NT2/D1 (cell line): ENCODE measurements around the gene MAU2.
"Not testable (repeated sequence)": the region's sequence is repeated elsewhere in the genome, so short reads cannot be mapped to it uniquely, and the experiment has no call there.

Source experiments
- DNase-seq: peaks from one replicate; pipeline ENCODE4 v3.0.0-alpha.2; 2011; ENCODE audit warnings: low read depth, low spot score
- H3K27me3 ChIP-seq: 2 replicates; pipeline ENCODE4 v1.6.0; 2011; ENCODE audit warnings: mild to moderate bottlenecking; ENCODE audit not compliant: insufficient read length, insufficient read depth
- H3K36me3 ChIP-seq: 2 replicates; pipeline ENCODE4 v1.6.1; 2011; ENCODE audit warnings: mild to moderate bottlenecking, low read length, mixed read lengths; ENCODE audit not compliant: insufficient read depth, insufficient read length
- H3K4me1 ChIP-seq: 2 replicates; pipeline ENCODE4 v1.5.1; 2011; ENCODE audit not compliant: insufficient read depth, insufficient read length
- H3K4me3 ChIP-seq: 2 replicates; pipeline ENCODE4 v1.5.1; 2011; ENCODE audit warnings: low read depth; ENCODE audit not compliant: insufficient read length
- H3K9ac ChIP-seq: 2 replicates; pipeline ENCODE4 v1.6.0; 2011; ENCODE audit warnings: low read depth; ENCODE audit not compliant: insufficient read length
- H3K9me3 ChIP-seq: 2 replicates; pipeline ENCODE4 v1.5.1; 2011; ENCODE audit warnings: mild to moderate bottlenecking, low read length; ENCODE audit not compliant: insufficient read depth
- SUZ12 ChIP-seq: IDR thresholded peaks from 2 replicates; pipeline ENCODE4 v1.6.1; 2011; ENCODE audit not compliant: insufficient read length, insufficient read depth; ENCODE audit errors: extremely low read depth
- YY1 ChIP-seq: IDR thresholded peaks from 2 replicates; pipeline ENCODE4 v1.6.1; 2011; ENCODE audit not compliant: insufficient read length, insufficient read depth
- ZNF274 ChIP-seq: IDR thresholded peaks from 2 replicates; pipeline ENCODE4 v1.6.1; 2011; ENCODE audit warnings: mild to moderate bottlenecking, low read depth, low read length

Gene MAU2

DNA sequence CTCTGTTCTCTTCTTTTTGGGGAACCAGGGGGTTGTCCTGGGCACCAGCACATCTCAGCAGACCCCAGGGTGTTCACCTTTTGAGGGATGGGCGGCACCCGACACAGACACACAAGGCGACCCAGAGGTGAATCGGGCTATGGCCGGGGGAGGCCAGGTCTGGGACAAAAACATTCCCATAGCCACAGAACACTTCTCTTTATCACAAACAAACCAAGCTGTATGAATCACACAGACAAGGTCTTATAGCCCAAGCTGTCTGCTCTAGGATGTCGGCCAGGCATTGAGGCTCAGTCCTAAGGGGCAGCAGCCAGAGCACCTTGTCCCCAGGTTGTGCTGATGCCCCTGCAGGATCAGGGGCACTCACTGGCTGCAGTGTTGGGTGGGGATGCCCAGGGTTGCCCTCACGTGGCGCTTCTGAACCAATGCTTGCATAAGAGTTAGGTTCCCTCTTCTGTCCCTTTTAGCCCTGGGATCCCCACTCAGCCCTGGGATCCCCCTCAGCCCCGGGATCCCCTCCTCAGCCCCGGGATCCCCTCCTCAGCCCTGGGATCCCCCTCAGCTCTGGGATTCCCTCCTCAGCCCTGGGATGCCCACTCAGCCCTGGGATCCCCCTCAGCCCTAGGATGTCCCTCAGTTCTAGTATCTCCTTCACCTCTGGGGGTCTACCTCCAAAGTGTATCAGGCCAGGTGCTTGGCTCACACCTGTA is 26.9 kb downstream of the MAU2 start:
- Histone ChIP-seq H3K36me3 (peaks cover 90% of the 10 kb centered on the region), H3K9me3 (no peaks in the 10 kb centered on the region), H3K4me3 (no peak overlapping the region), H3K27me3 (no peaks in the 10 kb centered on the region), H3K4me1 (peaks cover 2% of the 10 kb centered on the region), H3K9ac (no peak overlapping the region)
- TF ChIP-seq SUZ12 (no peak), ZNF274 (no peak), YY1 (no peak)
- no peak for DNase-seq

DNA sequence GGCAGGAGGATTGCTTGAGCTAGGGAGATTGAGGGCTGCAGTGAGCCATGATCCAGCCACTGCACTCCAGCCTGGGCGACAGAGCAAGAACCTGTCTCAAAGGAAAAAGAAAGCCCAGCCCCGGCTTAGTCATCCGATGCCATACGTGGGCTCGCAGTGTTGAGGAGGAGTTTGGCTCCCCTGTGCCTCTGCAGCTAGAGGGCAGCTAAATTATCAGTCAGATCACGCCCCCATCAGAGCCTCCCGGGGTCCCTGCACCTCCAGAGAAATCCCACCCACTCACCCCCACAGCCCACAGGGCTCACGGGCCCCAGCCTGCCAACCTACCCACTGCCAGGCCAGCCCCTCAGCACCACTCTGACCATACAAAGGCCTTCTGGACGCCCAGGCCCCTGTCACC is 27.6 kb downstream of the MAU2 start:
- Histone ChIP-seq H3K4me3 (no peak overlapping the region), H3K4me1 (peaks cover 2% of the 10 kb centered on the region), H3K36me3 (peaks cover 91% of the 10 kb centered on the region), H3K9me3 (no peaks in the 10 kb centered on the region), H3K27me3 (no peaks in the 10 kb centered on the region), H3K9ac (no peak overlapping the region)
- DNase-seq: no peak
- TF ChIP-seq ZNF274: no peak
- TF ChIP-seq YY1: no peak
- no peak for TF ChIP-seq SUZ12

DNA sequence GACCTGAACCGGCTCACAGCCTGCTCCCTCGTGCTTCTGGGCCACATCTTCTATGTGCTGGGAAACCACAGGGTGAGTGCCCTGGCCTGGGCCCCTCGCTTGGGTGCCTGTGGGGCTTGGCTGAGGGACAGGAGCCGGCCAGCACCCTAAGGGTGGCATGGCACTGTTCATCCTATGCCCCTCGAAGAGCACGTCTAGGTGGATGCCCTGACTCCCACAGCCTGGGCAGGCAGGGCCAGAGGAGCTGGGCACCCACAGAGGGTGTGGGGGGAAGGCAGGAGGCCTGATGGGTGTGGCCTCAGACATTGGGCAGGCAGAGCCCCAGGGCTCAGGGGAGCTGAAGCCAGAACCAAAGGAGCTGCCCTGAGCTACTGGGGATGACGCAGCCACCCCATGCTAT is 28.7 kb downstream of the MAU2 start:
- H3K36me3 ChIP-seq: peaks cover 91% of the 10 kb centered on the region
- no peak for TF ChIP-seq SUZ12
- TF ChIP-seq YY1: no peak
- no peak for TF ChIP-seq ZNF274

DNA sequence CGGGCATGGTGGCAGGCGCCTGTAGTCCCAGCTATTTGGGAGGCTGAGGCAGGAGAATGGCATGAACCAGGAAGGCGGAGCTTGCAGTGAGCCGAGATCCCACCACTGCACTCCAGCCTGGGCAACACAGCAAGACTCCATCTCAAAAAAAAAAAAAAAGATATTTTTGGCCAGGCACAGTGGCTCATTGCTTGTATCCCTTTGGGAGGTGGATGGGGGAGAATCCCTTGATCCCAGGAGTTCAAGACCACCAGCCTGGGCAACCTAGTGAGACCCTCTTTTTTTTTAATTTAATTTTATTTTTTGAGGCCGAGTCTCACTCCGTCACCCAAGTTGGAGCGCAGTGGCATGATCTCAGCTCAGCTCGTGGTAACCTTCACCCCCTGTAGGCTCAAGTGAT is 30.1 kb downstream of the MAU2 start:
- not testable (repeated sequence) for DNase-seq, H3K4me1 ChIP-seq, H3K4me3 ChIP-seq, H3K9ac ChIP-seq, H3K27me3 ChIP-seq, H3K9me3 ChIP-seq
- peaks cover 91% of the 10 kb centered on the region for H3K36me3 ChIP-seq

More for the DNA sequence above, 28.7 kb downstream of the MAU2 start:
- DNase-seq: no peak
- H3K4me1 ChIP-seq: peaks cover 2% of the 10 kb centered on the region
- H3K27me3 ChIP-seq: no peaks in the 10 kb centered on the region
- no peak overlapping the region for H3K4me3 ChIP-seq
- no peaks in the 10 kb centered on the region for H3K9me3 ChIP-seq
- H3K9ac ChIP-seq: no peak overlapping the region

DNA sequence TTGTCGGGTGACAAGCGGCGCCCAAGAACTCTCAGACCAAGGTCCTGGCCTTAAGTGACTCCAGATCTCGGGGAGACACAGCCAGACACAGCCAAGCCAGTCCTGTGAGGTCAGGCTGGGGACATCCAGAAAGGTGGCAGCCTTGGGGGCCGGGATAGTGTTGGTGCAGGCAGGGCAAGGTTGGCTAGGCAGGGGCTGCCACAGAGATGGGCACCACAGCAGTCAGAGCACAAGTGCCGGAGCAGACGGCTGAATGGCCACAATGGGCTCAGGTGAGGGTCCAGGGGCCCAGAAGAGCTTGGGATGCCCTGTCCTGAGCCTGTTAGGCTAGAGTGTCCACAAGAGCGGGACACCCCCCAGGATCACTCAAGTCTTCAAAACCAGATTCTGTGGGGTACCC is 32.2 kb downstream of the MAU2 start:
- DNase-seq: no peak
- Histone ChIP-seq H3K36me3 (peaks cover 91% of the 10 kb centered on the region), H3K27me3 (no peaks in the 10 kb centered on the region), H3K4me1 (peaks cover 2% of the 10 kb centered on the region), H3K9me3 (no peaks in the 10 kb centered on the region), H3K9ac (no peak overlapping the region), H3K4me3 (no peak overlapping the region)
- TF ChIP-seq ZNF274: no peak
- no peak for TF ChIP-seq YY1
- no peak for TF ChIP-seq SUZ12

DNA sequence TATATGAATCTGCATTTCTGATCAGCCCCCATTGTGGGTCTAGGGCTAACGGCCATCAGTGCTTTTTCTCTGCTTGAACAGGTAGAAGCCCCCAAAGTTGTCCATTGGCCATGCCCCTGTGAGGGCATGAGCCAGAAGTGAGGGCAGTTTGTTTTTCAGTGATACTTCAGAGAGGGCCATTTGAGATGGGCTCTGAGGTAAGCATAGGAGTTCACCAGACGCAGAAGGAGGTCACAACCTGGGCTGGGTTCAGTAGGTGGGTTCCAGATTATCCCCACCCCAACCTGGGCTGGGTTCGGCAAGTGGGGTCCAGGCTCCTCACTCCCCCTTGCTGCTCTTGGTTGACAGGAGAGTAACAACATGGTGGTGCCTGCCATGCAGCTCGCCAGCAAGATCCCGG is 33.4 kb downstream of the MAU2 start:
- Histone ChIP-seq H3K4me1 (peaks cover 4% of the 10 kb centered on the region), H3K36me3 (peaks cover 91% of the 10 kb centered on the region), H3K4me3 (no peak overlapping the region), H3K9me3 (no peaks in the 10 kb centered on the region), H3K27me3 (no peaks in the 10 kb centered on the region), H3K9ac (no peak overlapping the region)
- no peak for DNase-seq
- no peak for TF ChIP-seq YY1
- TF ChIP-seq ZNF274: no peak
- TF ChIP-seq SUZ12: no peak

DNA sequence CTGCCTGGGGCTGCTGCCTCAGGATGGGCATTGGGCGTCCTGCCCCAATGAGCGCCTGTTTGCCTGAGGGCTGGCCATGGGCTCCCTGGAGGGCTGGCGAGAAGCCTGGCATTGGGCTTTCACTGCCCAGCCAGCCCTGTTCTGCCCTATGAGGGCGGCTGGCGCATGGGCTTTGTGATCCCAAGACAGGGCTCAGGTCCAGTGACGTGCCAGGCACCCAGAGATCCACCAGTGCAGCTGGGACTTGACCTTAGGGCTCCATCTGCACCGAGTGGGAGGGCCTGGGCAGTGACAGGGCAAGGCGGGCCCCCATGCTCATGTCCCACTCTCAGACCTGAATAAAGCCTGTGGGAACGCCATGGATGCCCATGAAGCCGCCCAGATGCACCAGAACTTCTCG is 34.3 kb downstream of the MAU2 start:
- peaks cover 84% of the 10 kb centered on the region for H3K36me3 ChIP-seq

More for the DNA sequence above, 34.3 kb downstream of the MAU2 start:
- no peak for DNase-seq
- Histone ChIP-seq H3K9ac (no peak overlapping the region), H3K9me3 (no peaks in the 10 kb centered on the region), H3K4me3 (no peak overlapping the region), H3K4me1 (peaks cover 4% of the 10 kb centered on the region), H3K27me3 (no peaks in the 10 kb centered on the region)
- no peak for TF ChIP-seq ZNF274
- TF ChIP-seq YY1: no peak
- TF ChIP-seq SUZ12: no peak
